Measurements from ENCODE around the gene TMC1. TPM values are rescaled to one million over a fixed set of nuclear protein-coding genes. Genes with fewer than 3 reads are reported as not detected.
"Not testable (repeated sequence)": the region's sequence is repeated elsewhere in the genome, so short reads cannot be mapped to it uniquely, and the experiment has no call there.

TMC1 gene
- total RNA-seq, 6 donors from 2014 or later, result 0.67 TPM; not detected in 5

DNA sequence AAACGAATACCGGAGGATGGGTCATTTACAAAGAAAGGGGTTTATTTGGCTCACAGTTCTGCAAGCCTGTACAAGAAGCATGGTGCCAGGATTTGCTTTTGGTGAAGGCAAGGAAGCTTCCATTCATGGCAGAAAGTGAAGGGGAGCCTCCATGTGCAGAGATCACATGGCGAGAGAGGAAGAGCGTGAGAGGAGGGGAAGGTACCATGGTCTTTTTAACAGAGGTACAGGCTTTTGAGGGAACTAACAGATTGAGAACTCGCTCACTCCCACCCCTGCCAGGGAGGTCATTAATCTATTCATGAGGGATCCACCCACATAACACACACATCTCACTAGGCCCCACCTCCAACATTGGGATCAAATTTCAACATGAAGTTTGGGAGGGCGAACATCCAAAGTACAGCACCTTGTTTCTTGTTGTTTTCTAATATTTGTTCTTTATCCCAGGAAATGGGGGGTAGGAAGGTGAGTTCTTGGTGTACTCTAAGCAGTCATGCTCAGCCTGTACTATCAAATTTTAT, 18.5 kb downstream of the TMC1 start:
- ATAC-seq (ENCODE audit: low FRiP score in 2 of 2) (no peak), DNase-seq (no peak)
- Histone ChIP-seq H3K4me1 (peaks cover 0 to 9% (median 3%) of the 10 kb centered on the region in 4 donors), H3K4me3 (no peak overlapping the region), H3K27ac (peak overlapping the region in 3 of 4 donors; percentile 52 to 66 (median 55)), H3K27me3 (no peaks in the 10 kb centered on the region), H3K9me3 (peaks cover 0 to 6% (median 2%) of the 10 kb centered on the region in 4 donors), H3K36me3 (no peaks in the 10 kb centered on the region)
- no peak for TF ChIP-seq POLR2A (IDR thresholded peaks at IDR 0.05)
- no peak for TF ChIP-seq POLR2AphosphoS5 (IDR thresholded peaks at IDR 0.05)
- TF ChIP-seq EP300 (IDR thresholded peaks at IDR 0.05), result no peak
- no peak for TF ChIP-seq CTCF (IDR thresholded peaks at IDR 0.05)
- 89 to 91% methylated on average over 6 of the region's 6 CpGs for WGBS, 2 donors

- H3K4me3 ChIP-seq, result no peak overlapping the region
- H3K4me1 ChIP-seq, result peaks cover 0 to 9% (median 3%) of the 10 kb centered on the region in 4 donors
- H3K9me3 ChIP-seq, result peaks cover 0 to 6% (median 2%) of the 10 kb centered on the region in 4 donors
- TF ChIP-seq CTCF (IDR thresholded peaks at IDR 0.05) (no peak), POLR2A (IDR thresholded peaks at IDR 0.05) (peak in 1 of 4 donors; percentile 15), EP300 (IDR thresholded peaks at IDR 0.05) (peak in 3 of 4 donors; percentile 44 to 91 (median 57)), POLR2AphosphoS5 (IDR thresholded peaks at IDR 0.05) (peak; percentile 61 to 72)
- H3K27me3 ChIP-seq, result no peaks in the 10 kb centered on the region
- H3K27ac ChIP-seq, result peak overlapping the region in 3 of 4 donors; percentile 52 to 66 (median 55)
- DNase-seq (peak in 1 of 2 donors; percentile 84), ATAC-seq (ENCODE audit: low FRiP score in 2 of 2) (peak; percentile 72 to 84)
- 56 to 62% methylated on average over 6 of the region's 6 CpGs for WGBS, 2 donors
- no peaks in the 10 kb centered on the region for H3K36me3 ChIP-seq
Observed at GRCh38 chr9:72540348-72540873, 19.0 kb downstream of the TMC1 start.

- H3K9me3 ChIP-seq, H3K4me3 ChIP-seq, DNase-seq, H3K36me3 ChIP-seq, H3K27me3 ChIP-seq, H3K4me1 ChIP-seq: not testable (repeated sequence)
- peak in 1 of 2 donors; percentile 43 for ATAC-seq (ENCODE audit: low FRiP score in 2 of 2)
- WGBS, 2 donors, result 89 to 95% methylated on average over 5 of the region's 5 CpGs
- peak overlapping the region in 1 of 4 donors; percentile 49 for H3K27ac ChIP-seq
Observed at GRCh38 chr9:72542537-72542833, 21.1 kb downstream of the TMC1 start.

GRCh38 chr9:72542917-72543316, 21.5 kb downstream of the TMC1 start:
- H3K4me1 ChIP-seq, result peaks cover 0 to 9% (median 3%) of the 10 kb centered on the region in 4 donors
- H3K9me3 ChIP-seq, result no peaks in the 10 kb centered on the region
- DNase-seq (no peak), ATAC-seq (ENCODE audit: low FRiP score in 2 of 2) (no peak)
- no peak overlapping the region for H3K4me3 ChIP-seq
- 92 to 93% methylated on average over 1 of the region's 1 CpG for WGBS, 2 donors
- no peaks in the 10 kb centered on the region for H3K36me3 ChIP-seq
- no peak overlapping the region for H3K27ac ChIP-seq
- no peaks in the 10 kb centered on the region for H3K27me3 ChIP-seq
- TF ChIP-seq POLR2A (IDR thresholded peaks at IDR 0.05) (no peak), EP300 (IDR thresholded peaks at IDR 0.05) (no peak), POLR2AphosphoS5 (IDR thresholded peaks at IDR 0.05) (no peak), CTCF (IDR thresholded peaks at IDR 0.05) (no peak)

- no peak for ATAC-seq (ENCODE audit: low FRiP score in 2 of 2)
- TF ChIP-seq POLR2AphosphoS5 (IDR thresholded peaks at IDR 0.05) (no peak), CTCF (IDR thresholded peaks at IDR 0.05) (no peak), POLR2A (IDR thresholded peaks at IDR 0.05) (no peak), EP300 (IDR thresholded peaks at IDR 0.05) (no peak)
- no peaks in the 10 kb centered on the region for H3K27me3 ChIP-seq
- 64 to 85% methylated on average over 2 of the region's 2 CpGs for WGBS, 2 donors
- peaks cover 0 to 10% (median 9%) of the 10 kb centered on the region in 4 donors for H3K4me1 ChIP-seq
- no peak overlapping the region for H3K4me3 ChIP-seq
- no peaks in the 10 kb centered on the region for H3K9me3 ChIP-seq
- no peak overlapping the region for H3K27ac ChIP-seq
- DNase-seq, result no peak
- no peaks in the 10 kb centered on the region for H3K36me3 ChIP-seq
Observed at GRCh38 chr9:72551306-72551705, 29.9 kb downstream of the TMC1 start.

All from upper lobe of left lung (tissue), 6 donors.